Measurements from ENCODE around the gene AGBL2. TPM values are rescaled to one million over a fixed set of nuclear protein-coding genes. Genes with fewer than 3 reads are reported as not detected.
"Not testable (repeated sequence)": the region's sequence is repeated elsewhere in the genome, so short reads cannot be mapped to it uniquely, and the experiment has no call there.

AGBL2 gene, protein sequence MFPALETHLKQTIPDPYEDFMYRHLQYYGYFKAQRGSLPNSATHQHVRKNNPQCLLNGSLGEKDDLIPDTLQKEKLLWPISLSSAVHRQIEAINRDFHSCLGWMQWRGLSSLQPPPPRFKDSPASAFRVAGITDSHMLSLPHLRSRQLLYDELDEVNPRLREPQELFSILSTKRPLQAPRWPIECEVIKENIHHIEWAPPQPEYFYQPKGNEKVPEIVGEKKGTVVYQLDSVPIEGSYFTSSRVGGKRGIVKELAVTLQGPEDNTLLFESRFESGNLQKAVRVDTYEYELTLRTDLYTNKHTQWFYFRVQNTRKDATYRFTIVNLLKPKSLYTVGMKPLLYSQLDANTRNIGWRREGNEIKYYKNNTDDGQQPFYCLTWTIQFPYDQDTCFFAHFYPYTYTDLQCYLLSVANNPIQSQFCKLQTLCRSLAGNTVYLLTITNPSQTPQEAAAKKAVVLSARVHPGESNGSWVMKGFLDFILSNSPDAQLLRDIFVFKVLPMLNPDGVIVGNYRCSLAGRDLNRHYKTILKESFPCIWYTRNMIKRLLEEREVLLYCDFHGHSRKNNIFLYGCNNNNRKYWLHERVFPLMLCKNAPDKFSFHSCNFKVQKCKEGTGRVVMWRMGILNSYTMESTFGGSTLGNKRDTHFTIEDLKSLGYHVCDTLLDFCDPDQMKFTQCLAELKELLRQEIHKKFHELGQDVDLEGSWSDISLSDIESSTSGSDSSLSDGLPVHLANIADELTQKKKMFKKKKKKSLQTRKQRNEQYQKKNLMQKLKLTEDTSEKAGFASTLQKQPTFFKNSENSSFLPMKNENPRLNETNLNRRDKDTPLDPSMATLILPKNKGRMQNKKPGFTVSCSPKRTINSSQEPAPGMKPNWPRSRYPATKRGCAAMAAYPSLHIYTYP
- 0.35 TPM for total RNA-seq
- long read RNA-seq: 0 reads

DNA sequence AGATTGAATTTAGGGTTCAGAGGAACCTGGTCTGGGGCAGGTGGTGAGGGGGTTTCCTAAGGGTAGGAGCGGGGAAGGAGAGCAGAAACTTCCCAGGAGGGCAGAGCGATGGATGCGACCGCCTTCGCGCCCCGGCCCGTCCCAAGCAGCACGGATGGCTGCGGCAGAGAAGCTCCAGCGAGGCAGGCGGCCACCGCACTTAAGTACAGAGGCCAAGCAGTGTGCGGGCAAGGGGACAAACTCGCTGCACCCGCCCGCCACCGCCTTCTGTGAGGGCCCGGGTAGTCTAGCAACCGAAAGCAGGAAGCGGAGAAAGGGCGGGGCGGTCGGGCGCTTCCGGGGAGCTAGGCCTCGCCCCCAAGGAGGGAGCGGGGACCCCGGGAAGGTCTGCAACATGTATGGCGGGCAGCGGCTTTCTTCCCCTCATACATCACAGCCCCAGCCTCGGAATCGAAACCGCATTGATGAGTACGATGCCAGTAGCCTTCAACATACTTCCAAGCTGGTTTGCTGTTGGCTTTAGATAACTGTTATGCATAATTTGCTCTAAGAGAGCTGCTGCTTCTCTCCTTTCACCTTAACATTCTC, at the start of gene AGBL2:
Gene AGBL2, minus strand, starts transcription at position 288 of the 588 bp plus-strand sequence. CDS start 719 bp downstream, outside the sequence.
- intact Hi-C loops (cut with DNase I): loop anchor here (10.0 kb wide), 1 partner anchor 70 kb away; the partner anchor contains the start of gene MTCH2

DNA sequence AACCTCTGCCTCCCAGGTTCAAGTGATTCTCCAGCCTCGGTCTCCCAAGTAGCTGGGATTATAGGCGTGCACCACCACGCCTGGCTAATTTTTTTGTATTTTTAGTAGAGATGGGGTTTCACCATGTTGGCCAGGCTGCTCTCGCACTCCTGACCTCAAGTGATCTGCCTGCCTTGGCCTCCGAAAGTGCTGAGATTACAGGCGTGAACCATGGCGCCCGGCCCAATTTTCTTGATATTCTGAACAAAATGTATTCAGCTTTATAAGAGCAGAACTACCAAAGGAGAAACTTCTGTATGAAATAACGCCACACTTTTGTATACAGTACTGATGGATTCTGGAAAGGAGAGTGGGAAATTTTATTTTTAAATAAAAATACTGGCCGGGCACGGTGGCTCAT, 44.1 kb upstream of the AGBL2 start:
- peak; percentile 67 for DNase-seq
- ATAC-seq (ENCODE audit: poor library complexity): peak; percentile 63
- intact Hi-C loops (cut with DNase I): not testable (repeated sequence)

More for the DNA sequence above, at the start of gene AGBL2:
- peak; percentile 88 for DNase-seq
- ATAC-seq (ENCODE audit: poor library complexity): peak; percentile 97

DNA sequence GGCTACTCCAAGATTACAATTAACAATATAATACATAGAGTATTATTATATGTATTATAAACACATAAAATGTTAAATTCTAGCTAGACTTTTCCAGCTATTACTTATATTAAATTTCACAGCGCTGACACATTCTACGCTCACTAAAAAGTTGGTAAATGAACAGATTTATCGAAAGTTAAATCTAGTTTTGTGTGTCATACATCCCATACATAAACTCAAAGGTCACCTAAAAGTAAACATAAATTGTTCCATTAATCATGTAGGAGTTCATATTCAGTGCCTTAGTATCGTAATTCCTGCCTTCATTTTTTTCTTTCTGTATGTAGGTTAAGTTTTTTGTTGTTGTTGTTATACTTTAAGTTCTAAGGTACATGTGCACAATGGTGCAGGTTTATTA, 41.0 kb upstream of the AGBL2 start:
- DNase-seq (no peak), ATAC-seq (ENCODE audit: poor library complexity) (no peak)
- intact Hi-C loops (cut with DNase I): no loop called here

DNA sequence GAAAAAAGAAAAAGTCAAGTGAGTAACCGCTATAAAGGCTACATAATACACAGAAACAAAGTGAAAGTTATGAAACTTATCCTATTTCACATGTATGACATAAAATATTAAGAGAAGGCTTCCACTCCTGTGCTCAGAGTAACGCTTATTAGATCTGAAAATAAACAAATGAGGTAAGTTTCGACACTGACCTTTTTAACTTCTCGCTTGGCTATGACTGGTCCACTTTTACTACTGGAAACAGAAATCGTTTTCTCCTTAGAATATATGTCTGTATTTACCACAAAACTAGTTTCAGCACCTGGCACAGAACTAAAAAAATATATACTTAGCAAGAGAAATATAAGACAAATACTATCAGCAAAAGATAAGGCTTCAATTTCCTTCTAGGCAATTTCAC, 35.6 kb upstream of the AGBL2 start:
- ATAC-seq (ENCODE audit: poor library complexity) (no peak), DNase-seq (no peak)
- intact Hi-C loops (cut with DNase I): no loop called here

DNA sequence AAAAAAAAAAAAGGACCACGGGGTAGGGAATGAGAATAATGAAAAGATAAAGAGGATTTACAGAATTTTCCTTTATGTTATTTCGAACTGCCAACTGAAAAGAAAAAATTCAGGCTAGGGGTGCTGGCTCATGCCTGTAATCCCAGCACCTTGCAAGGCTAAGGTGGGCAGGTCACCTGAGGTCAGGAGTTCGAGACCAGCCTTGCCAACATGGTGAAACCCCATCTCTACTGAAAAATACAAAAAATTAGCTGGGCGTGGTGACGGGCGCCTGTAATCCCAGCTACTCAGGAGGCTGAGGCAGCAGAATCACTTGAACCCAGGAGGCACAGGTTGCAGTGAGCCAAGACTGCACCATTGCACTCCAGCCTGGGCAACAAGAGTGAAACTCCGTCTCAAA, 27.3 kb upstream of the AGBL2 start:
- intact Hi-C loops (cut with DNase I); ATAC-seq (ENCODE audit: poor library complexity); DNase-seq: not testable (repeated sequence)

DNA sequence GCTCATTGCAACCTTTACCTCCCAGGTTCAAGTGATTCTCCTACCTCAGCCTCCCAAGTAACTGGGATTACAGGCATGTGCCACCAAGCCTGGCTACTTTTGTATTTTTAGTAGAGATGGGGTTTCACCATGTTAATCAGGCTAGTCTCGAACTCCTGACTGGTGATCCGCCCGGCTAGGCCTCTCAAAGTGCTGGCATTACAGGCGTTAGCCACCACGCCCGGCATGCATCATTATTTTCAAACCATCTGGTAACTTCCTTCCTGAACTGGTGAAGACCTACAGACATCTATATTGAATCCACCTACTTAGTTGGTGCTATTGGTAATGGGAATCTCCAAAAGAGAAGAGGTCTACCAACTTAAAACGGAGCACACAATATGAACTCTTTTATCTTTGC, 22.6 kb upstream of the AGBL2 start:
- intact Hi-C loops (cut with DNase I): loop anchor here (10.0 kb wide), 1 partner anchor 97 kb away; no protein-coding TSS in a partner anchor
- DNase-seq: not testable (repeated sequence)

DNA sequence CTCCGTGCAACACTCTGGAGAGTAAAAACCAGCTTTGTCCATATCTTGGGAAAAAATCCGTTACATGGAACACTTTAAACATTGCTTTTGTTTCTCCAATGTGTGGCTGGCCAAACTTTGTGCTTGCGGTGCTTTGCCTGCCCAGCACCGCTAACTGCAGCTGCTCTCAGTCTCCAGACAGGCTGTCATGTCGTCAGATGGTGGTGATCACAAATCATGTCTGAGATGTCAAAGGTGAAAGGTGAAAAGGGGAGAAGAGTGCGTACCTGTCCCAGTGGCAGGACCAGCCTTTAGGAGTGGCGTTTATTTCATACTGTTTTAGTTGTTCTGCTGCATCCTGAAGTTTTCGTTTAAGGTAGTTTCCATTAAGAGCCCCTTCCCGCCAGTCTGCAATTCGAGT, 17.1 kb upstream of the AGBL2 start:
- ATAC-seq (ENCODE audit: poor library complexity): no peak
- intact Hi-C loops (cut with DNase I): loop anchor here (10.0 kb wide), 1 partner anchor 103 kb away; no protein-coding TSS in a partner anchor
- no peak for DNase-seq

More for the DNA sequence above, 22.6 kb upstream of the AGBL2 start:
- ATAC-seq (ENCODE audit: poor library complexity): not testable (repeated sequence)

DNA sequence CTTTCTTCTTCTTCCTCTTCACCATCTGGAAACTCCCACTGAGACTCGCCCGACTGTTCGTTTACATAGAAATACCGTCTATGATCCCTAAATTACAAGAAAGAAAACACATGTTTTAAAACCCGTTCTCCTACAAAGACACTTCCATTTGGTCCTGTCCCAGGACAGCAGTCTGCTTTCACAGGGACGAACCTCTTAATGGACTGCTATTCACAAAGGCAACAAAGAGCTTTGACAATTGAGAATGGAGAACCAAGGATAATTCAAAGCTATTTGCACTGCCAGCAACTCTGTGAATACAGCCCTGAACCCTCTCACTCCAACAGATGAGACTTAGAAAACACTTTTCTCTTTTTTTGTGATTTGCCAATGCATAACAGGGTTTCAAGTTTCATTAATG, 16.3 kb upstream of the AGBL2 start:
- ATAC-seq (ENCODE audit: poor library complexity): no peak
- intact Hi-C loops (cut with DNase I): loop anchor here (10.0 kb wide), 1 partner anchor 103 kb away; no protein-coding TSS in a partner anchor
- no peak for DNase-seq

DNA sequence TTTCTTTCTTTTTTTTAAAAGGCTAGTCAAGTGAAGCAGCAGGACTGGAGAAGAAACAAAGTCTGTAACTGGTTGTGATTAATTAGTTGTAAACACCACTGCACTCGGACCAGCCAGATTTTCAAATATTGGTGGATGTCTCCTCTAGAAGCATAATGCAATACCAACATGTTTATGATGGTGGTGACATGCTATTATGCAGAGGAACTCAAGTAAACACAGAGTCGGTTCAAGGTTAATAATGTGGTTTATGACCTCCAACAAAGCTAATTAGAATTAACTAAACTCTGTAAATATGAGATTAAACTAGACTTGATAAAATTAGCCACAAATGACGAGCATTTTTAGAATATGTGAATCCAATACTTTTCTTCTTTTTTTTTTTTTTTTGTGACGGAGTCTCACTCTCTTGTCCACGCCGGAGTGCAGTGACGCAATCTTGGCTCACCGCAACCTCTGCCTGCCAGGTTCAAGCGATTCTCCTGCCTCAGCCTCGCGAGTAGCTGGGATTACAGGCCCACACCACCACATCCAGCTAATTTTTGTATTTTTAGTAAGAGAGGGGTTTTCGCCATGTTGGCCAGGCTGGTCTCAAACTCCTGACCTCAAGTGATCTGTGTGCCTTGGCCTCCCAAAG, 11.8 kb upstream of the AGBL2 start:
- DNase-seq: no peak
- intact Hi-C loops (cut with DNase I): no loop called here
- ATAC-seq (ENCODE audit: poor library complexity): no peak

DNA sequence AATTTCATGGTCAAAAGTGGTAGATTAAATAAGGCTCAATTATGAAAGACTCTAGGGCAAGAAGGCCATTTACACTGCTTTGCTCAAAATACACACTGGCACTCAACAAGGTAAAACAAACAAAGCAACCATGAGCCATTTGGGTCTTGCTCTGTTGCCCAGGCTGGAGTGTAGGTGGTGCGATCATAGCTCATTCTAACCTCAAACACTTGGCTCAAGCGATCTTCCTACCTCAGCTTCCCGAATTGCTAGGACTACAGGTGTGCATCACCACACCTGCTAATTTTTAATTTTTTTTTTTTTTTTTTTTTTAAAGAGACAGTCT, 10.9 kb upstream of the AGBL2 start:
- intact Hi-C loops (cut with DNase I): no loop called here
- DNase-seq: no peak
- ATAC-seq (ENCODE audit: poor library complexity): no peak

DNA sequence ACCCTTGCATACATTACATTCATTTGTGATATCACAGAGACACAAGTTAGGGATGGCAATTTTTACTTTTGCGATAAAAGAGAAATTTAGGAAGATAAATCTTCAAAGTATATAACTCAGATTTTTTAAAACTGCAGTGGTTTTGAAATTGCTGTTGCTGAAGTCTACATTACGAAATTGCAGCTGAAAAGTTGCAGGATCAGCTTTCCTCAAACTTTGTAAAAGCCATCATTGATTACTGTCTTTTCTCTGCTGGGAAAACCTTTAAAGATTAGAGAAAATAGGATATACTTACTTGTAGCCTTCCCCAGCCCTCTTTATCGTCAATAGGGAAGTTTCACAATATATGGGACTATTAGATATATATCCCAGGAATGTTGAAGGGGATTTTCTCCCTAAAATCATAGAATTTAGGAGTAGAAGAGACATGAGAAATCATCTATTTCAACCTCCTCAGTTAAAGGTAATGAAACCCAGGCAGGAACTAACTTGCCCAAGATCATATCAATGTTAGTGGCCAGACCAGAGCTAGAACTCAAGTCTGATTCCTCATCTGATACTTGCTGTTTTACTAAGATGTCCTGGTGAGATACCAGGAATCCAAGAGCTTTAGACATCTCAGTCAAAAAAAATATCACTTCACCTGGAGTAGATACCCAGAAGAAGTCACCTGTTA, 10.4 kb upstream of the AGBL2 start:
- ATAC-seq (ENCODE audit: poor library complexity): no peak
- no peak for DNase-seq
- intact Hi-C loops (cut with DNase I): no loop called here

DNA sequence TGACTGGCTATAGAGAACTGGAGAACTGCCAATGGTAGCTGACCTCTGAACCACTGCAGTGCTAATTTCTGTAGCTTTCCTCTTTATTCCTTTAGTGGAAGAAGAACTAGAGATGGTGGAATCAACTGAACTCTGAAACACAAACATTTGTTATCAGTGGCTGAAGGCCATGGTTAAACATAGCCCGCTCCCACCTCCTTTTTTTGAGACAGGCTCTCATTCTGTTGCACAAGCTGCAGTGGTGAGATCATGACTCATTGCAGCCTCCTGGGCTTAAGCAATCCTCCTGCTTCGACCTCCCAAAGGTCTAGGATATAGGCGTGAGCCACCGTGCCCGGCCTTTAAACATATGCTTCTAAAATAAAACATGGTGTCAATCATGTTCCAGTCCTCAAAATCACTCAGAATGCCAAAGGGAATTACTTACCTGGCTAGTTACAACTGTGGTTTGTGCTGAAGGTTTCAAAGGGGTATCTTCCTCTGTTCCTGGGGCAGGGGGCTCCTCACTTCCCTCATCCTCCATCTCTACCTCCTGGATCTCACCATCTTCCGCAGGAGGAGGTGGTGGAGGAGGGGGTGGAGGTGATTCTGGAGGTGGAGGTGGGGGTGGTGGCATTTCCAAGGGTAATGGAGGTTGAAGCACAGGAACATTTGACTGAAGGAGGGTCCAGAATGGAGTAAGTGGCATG, 9.0 kb upstream of the AGBL2 start:
- DNase-seq (no peak), ATAC-seq (ENCODE audit: poor library complexity) (peak; percentile 62)
- intact Hi-C loops (cut with DNase I): no loop called here

DNA sequence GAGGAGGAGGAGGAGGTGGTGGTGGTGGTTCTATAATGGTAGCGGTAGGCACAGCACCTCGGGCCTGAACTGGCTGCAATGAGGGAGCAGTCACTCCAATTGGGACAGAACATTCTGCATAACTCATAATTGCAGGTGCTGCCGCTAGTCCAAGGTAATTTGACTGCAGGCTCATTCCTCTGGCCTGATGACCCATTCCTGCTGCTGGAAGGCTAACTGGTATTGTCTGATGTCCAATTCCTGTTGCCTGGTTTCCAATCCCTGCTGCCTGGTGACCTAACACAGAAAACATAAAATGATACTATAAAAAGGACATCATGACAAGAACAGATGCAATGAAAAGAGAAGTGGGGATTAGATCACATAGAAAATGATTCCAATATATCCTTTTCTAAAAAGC, 7.9 kb upstream of the AGBL2 start:
- no peak for DNase-seq
- ATAC-seq (ENCODE audit: poor library complexity): peak; percentile 83
- intact Hi-C loops (cut with DNase I): no loop called here

DNA sequence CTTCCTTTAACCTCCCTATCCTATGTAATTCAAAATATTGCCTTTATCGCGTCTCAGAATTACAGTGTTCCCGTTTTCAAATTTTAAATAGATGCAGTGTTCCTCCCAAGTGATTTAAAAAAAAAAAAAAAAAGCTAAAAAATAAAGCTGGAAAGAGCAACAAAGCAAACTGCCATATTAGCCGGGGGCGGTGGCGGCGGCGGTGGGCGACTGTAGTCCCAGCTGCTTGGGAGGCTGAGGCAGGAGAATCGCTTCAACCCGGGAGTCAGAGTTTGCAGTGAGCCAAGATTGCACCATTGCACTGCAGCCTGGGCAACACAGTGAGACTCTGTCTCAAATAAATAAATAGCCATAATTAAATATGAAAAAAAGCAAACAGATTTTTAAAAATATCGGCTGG, 5.5 kb upstream of the AGBL2 start:
- DNase-seq (no peak), ATAC-seq (ENCODE audit: poor library complexity) (no peak)
- intact Hi-C loops (cut with DNase I): no loop called here

DNA sequence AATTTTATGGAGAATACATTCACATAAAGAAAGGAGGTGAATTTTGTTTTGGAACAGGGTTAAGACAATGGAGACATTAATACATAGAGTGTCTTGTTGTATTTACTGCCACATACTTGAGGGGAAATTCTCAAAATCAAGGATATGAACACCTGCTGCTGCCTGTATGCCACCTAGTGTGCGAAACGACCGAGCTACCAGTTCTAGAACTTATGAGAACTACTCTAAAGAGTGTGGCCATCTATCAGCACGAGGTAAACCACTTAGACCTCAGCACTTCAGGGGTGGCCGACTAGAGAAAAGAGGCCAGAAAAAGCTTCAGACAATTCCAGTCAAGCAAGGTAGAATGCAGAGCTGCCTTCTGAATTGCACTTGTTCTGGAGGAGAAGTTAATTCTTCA, 1.5 kb upstream of the AGBL2 start:
- DNase-seq (no peak), ATAC-seq (ENCODE audit: poor library complexity) (no peak)
- intact Hi-C loops (cut with DNase I): loop anchor here (10.0 kb wide), 1 partner anchor 72 kb away; the partner anchor contains the start of gene MTCH2

DNA sequence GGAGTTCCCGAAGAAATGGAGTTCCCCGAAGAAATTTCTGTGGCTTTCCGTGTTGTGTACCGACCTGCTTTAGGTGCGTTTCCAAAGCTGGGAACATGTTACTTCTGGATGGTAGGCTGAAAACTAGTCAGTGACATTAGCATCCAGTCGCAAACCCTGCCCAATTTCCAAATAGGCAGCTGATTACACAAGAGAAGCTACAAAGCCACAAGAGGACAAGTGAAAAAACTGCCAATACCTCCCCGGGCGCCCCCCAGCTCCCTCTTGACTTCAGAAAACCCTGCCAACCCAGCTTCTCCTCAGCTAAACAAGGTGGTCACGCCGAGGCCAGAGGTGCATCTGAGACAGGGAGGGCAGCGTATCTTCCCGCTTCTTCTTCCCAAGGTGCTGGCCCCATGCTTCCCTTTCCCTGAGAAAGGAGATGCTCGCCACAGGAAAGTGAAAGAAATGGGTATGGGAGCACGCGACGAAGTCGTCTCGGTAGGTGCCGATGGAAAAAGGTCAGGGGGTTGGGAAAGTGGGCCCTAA, 551 bp downstream of the AGBL2 start:
- DNase-seq (no peak), ATAC-seq (ENCODE audit: poor library complexity) (peak; percentile 59)
- intact Hi-C loops (cut with DNase I): loop anchor here (10.0 kb wide), 1 partner anchor 70 kb away; the partner anchor contains the start of gene MTCH2

DNA sequence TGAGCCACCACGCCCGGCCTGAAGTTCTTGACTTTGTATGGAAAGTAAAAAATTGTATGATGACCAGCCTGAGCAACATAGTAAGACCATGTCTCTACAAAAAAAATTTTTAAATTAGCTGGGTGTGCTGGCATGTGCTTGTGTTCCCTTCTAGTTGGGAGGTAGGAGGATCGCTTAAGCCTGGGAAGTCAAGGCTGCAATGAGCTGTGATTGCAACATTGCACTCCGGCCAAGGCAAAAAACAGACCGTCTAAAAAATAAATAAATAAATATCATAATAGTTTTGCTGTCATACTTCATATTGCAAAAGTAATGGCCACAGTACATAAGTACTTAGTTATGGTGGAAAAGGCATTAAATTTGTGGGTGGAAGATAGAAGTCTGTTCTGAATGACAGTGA, 3.4 kb downstream of the AGBL2 start:
- no peak for ATAC-seq (ENCODE audit: poor library complexity)
- intact Hi-C loops (cut with DNase I): loop anchor here (10.0 kb wide), 1 partner anchor 67 kb away; the partner anchor contains the start of gene MTCH2
- no peak for DNase-seq
